NCI-H460 (cell line): Measurements from ENCODE around the gene ZBTB25. TPM values are rescaled to one million over a fixed set of nuclear protein-coding genes. Genes with fewer than 3 reads are reported as not detected.
A peak's percentile ranks its signal among the peaks of the same experiment; 100 is the strongest.

Source experiments
- DNase-seq: peaks from one replicate; pipeline ENCODE4 v3.0.0-alpha.2; 2016; ENCODE audit warnings: low read depth; ENCODE audit errors: extremely low read depth
- polyA plus RNA-seq: library from polyadenylated mRNA; depleted of rRNA; stranded (reverse); fragments of >200 nt; gene quantifications from 2 replicates; pipeline ENCODE4 v1.2.3, GENCODE V29; 2014; cell fraction: nucleus; rRNA removed
- total RNA-seq: library from RNA; depleted of rRNA; stranded (reverse); fragments of >200 nt; shearing (Covaris generic); gene quantifications from 2 replicates; pipeline ENCODE4 v1.2.3, GENCODE V29; 2014; rRNA removed

The ZBTB25 gene, protein sequence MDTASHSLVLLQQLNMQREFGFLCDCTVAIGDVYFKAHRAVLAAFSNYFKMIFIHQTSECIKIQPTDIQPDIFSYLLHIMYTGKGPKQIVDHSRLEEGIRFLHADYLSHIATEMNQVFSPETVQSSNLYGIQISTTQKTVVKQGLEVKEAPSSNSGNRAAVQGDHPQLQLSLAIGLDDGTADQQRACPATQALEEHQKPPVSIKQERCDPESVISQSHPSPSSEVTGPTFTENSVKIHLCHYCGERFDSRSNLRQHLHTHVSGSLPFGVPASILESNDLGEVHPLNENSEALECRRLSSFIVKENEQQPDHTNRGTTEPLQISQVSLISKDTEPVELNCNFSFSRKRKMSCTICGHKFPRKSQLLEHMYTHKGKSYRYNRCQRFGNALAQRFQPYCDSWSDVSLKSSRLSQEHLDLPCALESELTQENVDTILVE
- total RNA-seq = 12.5 and 13.8 TPM in 2 replicates
- polyA plus RNA-seq = 11.3 and 15.6 TPM in 2 replicates

DNA sequence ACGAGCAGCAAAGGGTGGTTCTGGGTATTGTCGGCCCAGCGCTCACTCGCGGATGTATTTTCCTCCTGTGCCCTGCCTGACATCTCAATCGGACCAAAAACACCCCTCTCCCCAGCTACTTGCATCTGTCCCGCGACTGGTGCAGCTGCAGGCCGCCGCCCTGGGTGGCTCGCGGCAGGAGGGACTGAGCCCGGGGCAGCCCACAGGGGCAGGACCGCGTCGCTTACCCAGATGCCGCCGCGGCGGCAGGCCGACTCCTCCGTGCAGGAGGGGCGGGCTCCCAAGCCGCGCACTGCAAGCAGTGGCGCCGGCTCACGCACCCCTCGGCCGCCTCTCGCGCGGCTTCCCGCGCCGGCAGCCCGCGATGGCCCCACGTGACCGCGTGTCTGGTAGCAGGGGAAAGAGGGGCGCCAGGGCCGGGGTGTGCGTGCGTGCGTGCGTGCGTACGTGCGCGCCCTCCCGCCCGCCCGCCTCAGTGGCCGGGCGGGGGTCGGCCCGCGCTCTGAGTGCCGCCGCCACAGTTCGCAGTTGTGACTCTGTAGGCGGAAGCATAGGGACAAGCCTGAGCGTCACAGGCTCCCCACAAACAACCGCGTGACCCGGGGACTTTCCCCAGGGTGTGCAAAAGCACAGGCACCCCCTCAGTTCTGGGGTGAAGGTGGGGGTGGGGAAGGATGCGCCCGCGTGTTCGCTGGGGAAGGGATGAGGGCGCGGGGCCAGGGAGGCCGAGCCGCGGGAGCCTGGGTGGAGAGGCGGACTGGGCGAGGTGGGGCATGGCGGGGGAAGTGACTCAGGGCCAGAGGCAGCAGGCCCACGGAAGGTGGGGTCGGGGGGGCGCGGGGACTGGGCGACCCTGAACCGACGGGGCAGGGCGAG, at the start of gene ZBTB25:
TSS of gene ZBTB25 (minus strand) at position 405 of the 876 bp plus-strand sequence. CDS start 13,305 bp downstream, outside the sequence.
- peak; percentile 84 for DNase-seq

- DNase-seq = no peak
These were observed 47.1 kb upstream of the ZBTB25 start for GRCh38 chr14:64550621-64551333.

- DNase-seq = peak; percentile 30
These were observed 46.4 kb upstream of the ZBTB25 start, which contains the start of gene PPP1R36 for GRCh38 chr14:64549791-64550620. TSS of gene PPP1R36 (plus strand) at chr14:64549961. CDS start at chr14:64549998, 37 bp downstream.

DNA sequence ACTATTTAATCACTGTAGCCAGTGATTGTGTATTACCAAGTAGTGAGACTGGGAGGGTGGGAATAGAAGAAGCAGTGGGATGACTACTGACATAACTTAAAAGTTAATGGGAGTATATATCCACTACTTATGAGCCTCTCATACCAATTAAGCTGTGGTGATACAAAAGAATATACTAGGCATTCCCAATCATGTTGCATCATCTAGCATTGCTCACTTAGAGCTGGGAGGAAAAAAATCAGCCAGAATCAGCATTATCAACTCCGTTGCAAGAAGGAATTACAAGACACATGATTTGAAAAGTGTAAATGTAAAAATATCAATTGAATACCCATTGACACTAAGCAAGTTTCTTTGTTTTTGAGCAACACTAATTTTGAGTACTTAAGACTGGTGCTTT, 45.4 kb upstream of the ZBTB25 start:
- no peak for DNase-seq

- no peak for DNase-seq
These were observed 41.1 kb upstream of the ZBTB25 start for GRCh38 chr14:64544607-64545312.

- no peak for DNase-seq
These were observed 39.2 kb upstream of the ZBTB25 start for GRCh38 chr14:64542836-64543201.

GRCh38 chr14:64541972-64542835, 38.6 kb upstream of the ZBTB25 start:
- DNase-seq = no peak

- DNase-seq = no peak
These were observed 37.8 kb upstream of the ZBTB25 start for GRCh38 chr14:64541261-64541971.

GRCh38 chr14:64540208-64541202, 36.9 kb upstream of the ZBTB25 start, which contains the start of gene HSPA2:
TSS of gene HSPA2 (plus strand) at chr14:64540741. CDS start at chr14:64540850, 109 bp downstream.
- DNase-seq = peak; percentile 97

DNA sequence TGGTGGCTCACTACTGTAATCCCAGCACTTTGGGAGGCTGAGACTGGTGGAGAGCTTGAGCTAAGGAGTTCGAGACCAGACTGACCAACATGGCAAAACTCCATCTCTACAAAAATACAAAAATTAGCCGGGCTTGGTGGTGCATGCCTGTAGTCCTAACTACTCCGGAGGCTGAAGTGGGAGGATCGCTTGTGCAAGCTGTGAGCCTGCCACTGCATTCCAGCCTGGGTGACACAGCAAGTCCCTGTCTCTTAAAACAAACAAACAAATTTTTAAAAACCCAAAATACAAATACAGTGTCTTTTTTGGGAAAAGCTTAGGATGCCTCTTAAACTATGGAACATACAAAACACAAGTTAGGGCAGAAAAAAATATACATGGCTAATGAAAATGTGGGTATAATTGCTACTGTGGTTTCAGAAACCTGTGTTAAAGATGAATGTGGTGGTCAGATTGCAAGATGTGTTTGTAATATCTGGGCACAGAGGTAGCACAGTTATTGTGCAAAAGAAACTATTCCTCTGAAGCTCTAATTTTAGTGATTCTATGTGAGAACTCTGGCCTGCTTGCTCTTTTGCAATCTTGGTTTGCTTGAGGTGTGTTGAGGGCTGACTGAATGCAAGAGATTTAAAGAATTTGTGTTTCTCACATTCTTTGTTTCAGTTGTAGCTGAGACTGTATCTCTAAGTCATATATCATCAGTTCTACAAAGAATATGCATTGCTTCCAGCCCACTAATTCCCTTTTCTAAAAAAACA, 33.0 kb upstream of the ZBTB25 start:
- peak; percentile 22 for DNase-seq

DNA sequence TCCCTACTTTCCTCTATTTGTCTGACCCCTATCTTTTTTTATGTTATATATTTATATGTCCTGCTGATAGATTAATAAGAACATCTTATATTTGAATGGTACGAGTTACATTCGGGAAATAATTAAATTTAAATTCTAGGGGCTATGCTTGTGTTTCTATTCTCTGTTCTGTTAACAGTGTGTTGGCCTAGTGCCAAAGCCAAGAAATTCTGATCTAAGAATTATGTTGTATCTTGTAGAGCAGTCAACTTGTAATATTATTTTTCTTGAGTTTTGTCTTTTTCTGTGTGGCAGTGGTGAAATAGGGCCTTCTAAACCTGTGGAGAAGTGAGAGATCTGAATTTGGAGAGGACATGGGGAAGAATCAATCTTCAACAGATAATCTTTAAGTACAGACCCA, 27.9 kb upstream of the ZBTB25 start:
- DNase-seq = no peak

DNA sequence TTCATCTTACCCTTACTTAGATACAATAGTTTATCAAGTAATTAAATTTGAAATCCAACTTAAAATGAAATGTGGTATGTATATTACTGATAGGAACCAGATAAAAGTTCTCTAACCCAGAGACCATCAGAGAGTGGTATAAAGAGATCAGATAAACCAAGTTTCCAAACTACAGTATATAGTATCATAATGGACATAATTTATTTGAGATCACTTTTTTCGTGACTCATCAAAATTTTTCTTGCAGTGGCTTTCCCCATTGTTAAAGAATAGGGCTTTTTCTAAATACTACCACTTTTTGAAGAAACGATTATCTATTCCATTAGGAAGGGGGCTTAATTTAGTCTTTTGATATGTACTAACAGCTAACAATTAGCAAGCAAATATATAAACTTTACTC, 21.7 kb upstream of the ZBTB25 start:
- DNase-seq = no peak

DNA sequence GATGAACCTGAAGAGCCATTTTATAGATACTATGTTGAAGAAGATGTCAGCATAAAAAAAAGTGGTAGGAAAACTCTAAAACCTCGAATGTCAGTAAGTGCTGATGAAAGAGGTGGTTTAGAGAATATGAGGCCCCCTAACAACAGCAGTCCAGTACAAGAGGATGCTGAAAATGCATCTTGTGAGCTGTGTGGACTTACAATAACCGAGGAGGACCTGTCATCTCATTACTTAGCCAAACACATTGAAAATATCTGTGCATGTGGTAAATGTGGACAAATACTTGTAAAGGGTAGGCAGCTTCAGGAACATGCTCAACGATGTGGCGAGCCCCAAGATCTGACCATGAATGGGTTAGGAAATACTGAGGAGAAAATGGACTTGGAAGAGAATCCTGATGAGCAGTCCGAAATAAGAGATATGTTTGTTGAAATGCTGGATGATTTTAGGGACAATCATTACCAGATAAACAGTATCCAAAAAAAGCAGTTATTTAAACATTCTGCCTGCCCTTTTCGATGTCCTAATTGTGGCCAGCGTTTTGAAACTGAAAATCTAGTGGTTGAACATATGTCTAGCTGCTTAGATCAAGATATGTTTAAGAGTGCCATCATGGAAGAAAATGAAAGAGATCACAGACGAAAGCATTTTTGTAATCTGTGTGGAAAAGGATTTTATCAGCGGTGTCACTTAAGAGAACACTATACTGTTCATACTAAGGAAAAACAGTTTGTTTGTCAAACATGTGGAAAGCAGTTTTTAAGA, 19.1 kb upstream of the ZBTB25 start:
- no peak for DNase-seq

GRCh38 chr14:64520699-64521098, 17.1 kb upstream of the ZBTB25 start:
- DNase-seq = peak; percentile 11

GRCh38 chr14:64518229-64518628, 14.6 kb upstream of the ZBTB25 start:
- no peak for DNase-seq
